ENCODE results near the gene CHRDL2. TPM values are rescaled to one million over a fixed set of nuclear protein-coding genes. Genes with fewer than 3 reads are reported as not detected.
"Not testable (repeated sequence)": the region's sequence is repeated elsewhere in the genome, so short reads cannot be mapped to it uniquely, and the experiment has no call there.

The CHRDL2 gene
- total and polyA plus RNA-seq, 4 donors: 0.23 to 14.5 (median 4.1) TPM; not detected in 1

DNA sequence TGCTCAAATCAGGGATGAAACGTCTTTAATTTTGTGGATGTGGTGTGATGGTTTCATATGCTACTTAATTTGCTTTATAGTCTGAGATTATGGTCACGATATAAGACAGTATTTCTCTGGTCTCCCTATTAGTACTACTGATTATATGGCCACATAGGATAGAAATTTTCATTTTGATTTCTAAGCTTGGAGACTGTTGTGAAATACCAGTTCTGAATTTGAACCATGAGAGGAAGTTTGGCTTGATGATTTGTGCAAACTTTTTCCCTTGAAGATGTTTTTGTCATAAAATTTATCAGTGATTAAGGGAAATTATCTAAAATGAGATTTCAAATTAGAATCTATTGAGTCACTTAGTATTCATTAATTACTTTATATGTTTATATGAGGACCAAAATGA is 20.1 kb upstream of the CHRDL2 start:
- ATAC-seq (ENCODE audit: low FRiP score) (no peak), DNase-seq (no peak)
- Histone ChIP-seq H3K36me3 (ENCODE audit: control insufficient read depth in 1 of 2, insufficient read depth in 2 of 2, low read length in 1 of 2) (no peaks in the 10 kb centered on the region), H3K9me3 (ENCODE audit: control insufficient read depth, low read length) (no peaks in the 10 kb centered on the region), H3K27me3 (ENCODE audit: control insufficient read depth in 1 of 2, insufficient read depth in 2 of 2, low read length in 1 of 2) (no peaks in the 10 kb centered on the region), H3K4me3 (ENCODE audit: low read length in 2 of 2) (no peak overlapping the region), H3K27ac (ENCODE audit: low read depth in 1 of 2, low read length in 2 of 2) (no peak overlapping the region), H3K4me1 (ENCODE audit: control insufficient read depth in 1 of 2, insufficient read depth in 2 of 2, low read length in 2 of 2) (peaks cover 0 to 1% of the 10 kb centered on the region in 2 donors)
- 80 to 87% methylated on average over 2 of the region's 2 CpGs for WGBS, 2 donors
- intact Hi-C loops (cut with DNase I): no loop called here

DNA sequence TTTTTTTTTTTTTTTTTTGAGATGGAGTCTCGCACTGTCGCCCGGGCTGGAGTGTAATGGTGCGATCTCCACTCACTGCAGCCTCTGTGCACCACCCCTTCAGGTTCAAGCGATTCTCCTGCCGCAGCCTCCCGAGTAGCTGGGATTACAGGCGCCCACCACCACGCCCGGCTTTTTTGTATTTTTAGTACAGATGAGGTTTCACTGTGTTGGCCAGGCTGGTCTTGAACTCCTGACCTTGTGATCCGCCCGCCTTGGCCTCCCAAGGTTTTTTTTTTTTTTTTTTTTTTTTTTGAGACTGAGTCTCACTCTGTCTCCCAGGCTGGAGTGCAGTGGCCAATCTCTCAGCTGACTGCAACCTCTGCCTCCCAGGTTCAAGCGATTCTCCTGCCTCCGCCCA is 19.4 kb upstream of the CHRDL2 start:
- intact Hi-C loops (cut with DNase I); H3K4me3 ChIP-seq (ENCODE audit: low read length in 2 of 2); H3K9me3 ChIP-seq (ENCODE audit: control insufficient read depth, low read length); DNase-seq; H3K4me1 ChIP-seq (ENCODE audit: control insufficient read depth in 1 of 2, insufficient read depth in 2 of 2, low read length in 2 of 2); H3K36me3 ChIP-seq (ENCODE audit: control insufficient read depth in 1 of 2, insufficient read depth in 2 of 2, low read length in 1 of 2); ATAC-seq (ENCODE audit: low FRiP score); H3K27me3 ChIP-seq (ENCODE audit: control insufficient read depth in 1 of 2, insufficient read depth in 2 of 2, low read length in 1 of 2); H3K27ac ChIP-seq (ENCODE audit: low read depth in 1 of 2, low read length in 2 of 2): not testable (repeated sequence)
- 97% methylated on average over 12 to 14 of the region's 14 CpGs for WGBS, 2 donors

DNA sequence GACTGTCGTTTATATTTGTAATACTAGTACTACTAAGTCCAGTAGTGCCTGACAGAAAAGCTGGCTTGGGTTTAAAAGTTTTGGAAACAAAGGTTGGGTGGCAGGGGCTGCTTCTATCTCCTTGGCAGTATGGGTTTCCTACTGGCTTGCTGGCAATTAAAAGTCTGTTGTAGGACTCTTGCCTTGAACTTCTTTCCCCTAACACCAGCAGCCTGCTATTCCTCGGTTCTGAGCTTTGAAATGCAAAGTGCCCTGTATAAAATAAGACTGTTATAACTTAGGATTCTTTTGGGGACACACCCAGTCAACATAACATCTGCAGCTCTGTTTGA is 18.7 kb upstream of the CHRDL2 start:
- no peaks in the 10 kb centered on the region for H3K27me3 ChIP-seq (ENCODE audit: control insufficient read depth in 1 of 2, insufficient read depth in 2 of 2, low read length in 1 of 2)
- H3K9me3 ChIP-seq (ENCODE audit: control insufficient read depth, low read length): no peaks in the 10 kb centered on the region
- 0 to 3% methylated on average over 2 of the region's 2 CpGs for WGBS, 2 donors
- no peak overlapping the region for H3K27ac ChIP-seq (ENCODE audit: low read depth in 1 of 2, low read length in 2 of 2)
- H3K36me3 ChIP-seq (ENCODE audit: control insufficient read depth in 1 of 2, insufficient read depth in 2 of 2, low read length in 1 of 2): no peaks in the 10 kb centered on the region
- peak overlapping the region; percentile 91 to 94 for H3K4me3 ChIP-seq (ENCODE audit: low read length in 2 of 2)
- intact Hi-C loops (cut with DNase I): loop anchor here in 1 of 2 donors (5.0 to 10.0 kb wide), 2 partner anchors 158 to 495 kb away; partner anchors contain the start of gene POLD3
- DNase-seq (no peak), ATAC-seq (ENCODE audit: low FRiP score) (no peak)
- H3K4me1 ChIP-seq (ENCODE audit: control insufficient read depth in 1 of 2, insufficient read depth in 2 of 2, low read length in 2 of 2): no peaks in the 10 kb centered on the region

- ATAC-seq (ENCODE audit: low FRiP score) (peak; percentile 67), DNase-seq (peak; percentile 63 to 85)
- Histone ChIP-seq H3K27ac (ENCODE audit: low read depth in 1 of 2, low read length in 2 of 2) (peak overlapping the region; percentile 46 to 83), H3K4me1 (ENCODE audit: control insufficient read depth in 1 of 2, insufficient read depth in 2 of 2, low read length in 2 of 2) (no peaks in the 10 kb centered on the region), H3K36me3 (ENCODE audit: control insufficient read depth in 1 of 2, insufficient read depth in 2 of 2, low read length in 1 of 2) (no peaks in the 10 kb centered on the region), H3K4me3 (ENCODE audit: low read length in 2 of 2) (peak overlapping the region; percentile 91 to 94), H3K9me3 (ENCODE audit: control insufficient read depth, low read length) (no peaks in the 10 kb centered on the region), H3K27me3 (ENCODE audit: control insufficient read depth in 1 of 2, insufficient read depth in 2 of 2, low read length in 1 of 2) (no peaks in the 10 kb centered on the region)
- 0 to 1% methylated on average over 23 to 63 of the region's 63 CpGs for WGBS, 2 donors
- intact Hi-C loops (cut with DNase I): loop anchor here in 1 of 2 donors (5.0 to 10.0 kb wide), 2 partner anchors 157 to 495 kb away; partner anchors contain the start of gene POLD3
Measured at GRCh38 chr11:74749127-74749964, 18.1 kb upstream of the CHRDL2 start.

- ATAC-seq (ENCODE audit: low FRiP score) (peak; percentile 100), DNase-seq (peak; percentile 97)
- WGBS, 2 donors: 1% methylated on average over 26 to 47 of the region's 47 CpGs
- intact Hi-C loops (cut with DNase I): loop anchor here in 1 of 2 donors (5.0 to 10.0 kb wide), 2 partner anchors 156 to 494 kb away; partner anchors contain the start of gene POLD3
- H3K4me1 ChIP-seq (ENCODE audit: control insufficient read depth in 1 of 2, insufficient read depth in 2 of 2, low read length in 2 of 2): no peaks in the 10 kb centered on the region
- peak within 1 kb of the TSS; percentile 76 to 83 for H3K27ac ChIP-seq (ENCODE audit: low read depth in 1 of 2, low read length in 2 of 2)
- H3K9me3 ChIP-seq (ENCODE audit: control insufficient read depth, low read length): no peaks in the 10 kb centered on the region
- peak within 1 kb of the TSS; percentile 91 to 94 for H3K4me3 ChIP-seq (ENCODE audit: low read length in 2 of 2)
- H3K27me3 ChIP-seq (ENCODE audit: control insufficient read depth in 1 of 2, insufficient read depth in 2 of 2, low read length in 1 of 2): no peaks in the 10 kb centered on the region
- H3K36me3 ChIP-seq (ENCODE audit: control insufficient read depth in 1 of 2, insufficient read depth in 2 of 2, low read length in 1 of 2): no peaks in the 10 kb centered on the region
Measured at GRCh38 chr11:74748211-74749126, 17.2 kb upstream of the CHRDL2 start, which contains the start of gene RNF169. RNF169 (plus strand) TSS chr11:74748849; CDS start chr11:74748881, 32 bp downstream.

DNA sequence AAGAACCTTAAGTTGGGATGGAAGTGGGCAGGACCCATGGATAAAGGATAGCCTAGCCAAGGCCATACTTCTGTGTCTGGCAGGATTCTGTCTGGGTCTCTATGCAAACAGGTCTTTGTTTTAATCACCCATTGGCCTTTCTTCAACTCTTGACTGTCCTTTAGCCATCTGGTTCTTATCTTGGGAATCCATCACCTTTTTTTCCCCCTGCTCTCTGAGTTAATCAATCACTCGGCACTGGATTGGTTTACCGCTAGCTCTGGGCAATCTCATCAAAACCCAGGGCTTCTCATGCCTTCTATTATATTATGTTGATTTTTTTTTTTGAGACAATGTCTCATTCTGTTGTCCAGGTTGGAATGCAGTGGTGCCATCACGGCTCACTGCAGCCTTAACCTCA is 15.6 kb upstream of the CHRDL2 start:
- Histone ChIP-seq H3K4me1 (ENCODE audit: control insufficient read depth in 1 of 2, insufficient read depth in 2 of 2, low read length in 2 of 2) (no peaks in the 10 kb centered on the region), H3K4me3 (ENCODE audit: low read length in 2 of 2) (no peak overlapping the region), H3K36me3 (ENCODE audit: control insufficient read depth in 1 of 2, insufficient read depth in 2 of 2, low read length in 1 of 2) (no peaks in the 10 kb centered on the region), H3K9me3 (ENCODE audit: control insufficient read depth, low read length) (no peaks in the 10 kb centered on the region), H3K27me3 (ENCODE audit: control insufficient read depth in 1 of 2, insufficient read depth in 2 of 2, low read length in 1 of 2) (no peaks in the 10 kb centered on the region), H3K27ac (ENCODE audit: low read depth in 1 of 2, low read length in 2 of 2) (no peak overlapping the region)
- ATAC-seq (ENCODE audit: low FRiP score) (no peak), DNase-seq (no peak)
- intact Hi-C loops (cut with DNase I): loop anchor here in 1 of 2 donors (5.0 to 10.0 kb wide), 2 partner anchors 155 to 492 kb away; partner anchors contain the start of gene POLD3
- WGBS, 2 donors: 95 to 97% methylated on average over 3 of the region's 3 CpGs

GRCh38 chr11:74744277-74744676 is 13.1 kb upstream of the CHRDL2 start:
- Histone ChIP-seq H3K4me3 (ENCODE audit: low read length in 2 of 2) (no peak overlapping the region), H3K4me1 (ENCODE audit: control insufficient read depth in 1 of 2, insufficient read depth in 2 of 2, low read length in 2 of 2) (no peaks in the 10 kb centered on the region), H3K9me3 (ENCODE audit: control insufficient read depth, low read length) (no peaks in the 10 kb centered on the region), H3K27me3 (ENCODE audit: control insufficient read depth in 1 of 2, insufficient read depth in 2 of 2, low read length in 1 of 2) (no peaks in the 10 kb centered on the region), H3K36me3 (ENCODE audit: control insufficient read depth in 1 of 2, insufficient read depth in 2 of 2, low read length in 1 of 2) (no peaks in the 10 kb centered on the region), H3K27ac (ENCODE audit: low read depth in 1 of 2, low read length in 2 of 2) (no peak overlapping the region)
- intact Hi-C loops (cut with DNase I): loop anchor here in 1 of 2 donors (10.0 kb wide), 1 partner anchor 489 kb away; no protein-coding TSS in a partner anchor
- DNase-seq (no peak), ATAC-seq (ENCODE audit: low FRiP score) (no peak)
- 32 to 58% methylated on average over 4 of the region's 4 CpGs for WGBS, 2 donors

DNA sequence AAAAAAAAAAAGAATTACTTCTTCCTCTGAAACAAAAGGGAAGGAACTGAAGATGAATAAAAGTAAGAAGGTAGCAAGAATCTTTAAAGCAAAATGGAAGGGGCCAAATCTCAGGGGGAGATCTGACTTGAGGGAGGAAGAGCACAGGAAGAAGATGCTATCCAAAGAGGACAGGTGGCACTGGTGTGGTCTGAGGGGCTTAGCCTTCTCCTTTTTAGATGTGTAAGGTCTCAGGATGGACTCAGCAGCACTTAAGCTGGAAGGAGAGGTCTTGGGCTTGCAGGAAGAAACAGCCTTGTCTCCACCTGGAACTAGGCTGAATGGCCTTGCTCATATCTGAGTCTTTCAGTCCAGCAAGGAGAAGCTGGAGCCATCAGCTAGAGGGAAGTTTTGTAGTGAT is 12.4 kb upstream of the CHRDL2 start:
- intact Hi-C loops (cut with DNase I): loop anchor here in 1 of 2 donors (10.0 kb wide), 1 partner anchor 489 kb away; no protein-coding TSS in a partner anchor
- H3K4me1 ChIP-seq (ENCODE audit: control insufficient read depth in 1 of 2, insufficient read depth in 2 of 2, low read length in 2 of 2): no peaks in the 10 kb centered on the region
- no peaks in the 10 kb centered on the region for H3K9me3 ChIP-seq (ENCODE audit: control insufficient read depth, low read length)
- ATAC-seq (ENCODE audit: low FRiP score) (no peak), DNase-seq (no peak)
- no peak overlapping the region for H3K4me3 ChIP-seq (ENCODE audit: low read length in 2 of 2)
- H3K27me3 ChIP-seq (ENCODE audit: control insufficient read depth in 1 of 2, insufficient read depth in 2 of 2, low read length in 1 of 2): no peaks in the 10 kb centered on the region
- no peak overlapping the region for H3K27ac ChIP-seq (ENCODE audit: low read depth in 1 of 2, low read length in 2 of 2)
- H3K36me3 ChIP-seq (ENCODE audit: control insufficient read depth in 1 of 2, insufficient read depth in 2 of 2, low read length in 1 of 2): no peaks in the 10 kb centered on the region
